ENCODE results near the gene RNF26. TPM values are rescaled to one million over a fixed set of nuclear protein-coding genes. Genes with fewer than 3 reads are reported as not detected.
A peak's percentile ranks its signal among the peaks of the same experiment; 100 is the strongest.

Gene RNF26
- total and polyA plus RNA-seq, 4 donors, result 8.2 to 25.4 (median 13.6) TPM

GRCh38 chr11:119337581-119338317, 3.4 kb downstream of the RNF26 start:
- DNase-seq (peak; percentile 92 to 96 (median 96)), ATAC-seq (ENCODE audit: insufficient read depth, low FRiP score) (no peak)
- WGBS, 2 donors, result 48 to 76% methylated on average over 9 of the region's 9 CpGs
- Histone ChIP-seq H3K27me3 (ENCODE audit: control insufficient read depth in 3 of 3, insufficient read depth in 3 of 3, low read length in 2 of 3) (no peaks in the 10 kb centered on the region), H3K36me3 (ENCODE audit: control insufficient read depth in 4 of 4, insufficient read depth in 4 of 4, low read length in 4 of 4) (peaks cover 0 to 7% (median 3%) of the 10 kb centered on the region in 4 donors), H3K27ac (ENCODE audit: low read depth in 1 of 2, low read length in 1 of 2) (no peak overlapping the region), H3K4me1 (ENCODE audit: control insufficient read depth in 5 of 5, insufficient read depth in 5 of 5, low read length in 5 of 5) (peaks cover 0 to 63% (median 22%) of the 10 kb centered on the region in 5 donors), H3K4me3 (no peak overlapping the region), H3K9ac (ENCODE audit: insufficient read depth in 1 of 2, low read length in 2 of 2) (no peak overlapping the region), H3K9me3 (ENCODE audit: control insufficient read depth in 4 of 4, insufficient read depth in 3 of 4, low read length in 3 of 4) (no peaks in the 10 kb centered on the region)
- TF ChIP-seq, protein P1, sequence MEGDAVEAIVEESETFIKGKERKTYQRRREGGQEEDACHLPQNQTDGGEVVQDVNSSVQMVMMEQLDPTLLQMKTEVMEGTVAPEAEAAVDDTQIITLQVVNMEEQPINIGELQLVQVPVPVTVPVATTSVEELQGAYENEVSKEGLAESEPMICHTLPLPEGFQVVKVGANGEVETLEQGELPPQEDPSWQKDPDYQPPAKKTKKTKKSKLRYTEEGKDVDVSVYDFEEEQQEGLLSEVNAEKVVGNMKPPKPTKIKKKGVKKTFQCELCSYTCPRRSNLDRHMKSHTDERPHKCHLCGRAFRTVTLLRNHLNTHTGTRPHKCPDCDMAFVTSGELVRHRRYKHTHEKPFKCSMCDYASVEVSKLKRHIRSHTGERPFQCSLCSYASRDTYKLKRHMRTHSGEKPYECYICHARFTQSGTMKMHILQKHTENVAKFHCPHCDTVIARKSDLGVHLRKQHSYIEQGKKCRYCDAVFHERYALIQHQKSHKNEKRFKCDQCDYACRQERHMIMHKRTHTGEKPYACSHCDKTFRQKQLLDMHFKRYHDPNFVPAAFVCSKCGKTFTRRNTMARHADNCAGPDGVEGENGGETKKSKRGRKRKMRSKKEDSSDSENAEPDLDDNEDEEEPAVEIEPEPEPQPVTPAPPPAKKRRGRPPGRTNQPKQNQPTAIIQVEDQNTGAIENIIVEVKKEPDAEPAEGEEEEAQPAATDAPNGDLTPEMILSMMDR (IDR thresholded peaks at IDR 0.05; ENCODE audit: control extremely low read depth, extremely low read depth), result no peak

- DNase-seq (peak in 1 of 3 donors; percentile 92), ATAC-seq (ENCODE audit: insufficient read depth, low FRiP score) (no peak)
- Histone ChIP-seq H3K27me3 (ENCODE audit: control insufficient read depth in 3 of 3, insufficient read depth in 3 of 3, low read length in 2 of 3) (no peaks in the 10 kb centered on the region), H3K4me3 (no peak overlapping the region), H3K27ac (ENCODE audit: low read depth in 1 of 2, low read length in 1 of 2) (no peak overlapping the region), H3K36me3 (ENCODE audit: control insufficient read depth in 4 of 4, insufficient read depth in 4 of 4, low read length in 4 of 4) (peaks cover 0 to 7% (median 3%) of the 10 kb centered on the region in 4 donors), H3K9ac (ENCODE audit: insufficient read depth in 1 of 2, low read length in 2 of 2) (no peak overlapping the region), H3K9me3 (ENCODE audit: control insufficient read depth in 4 of 4, insufficient read depth in 3 of 4, low read length in 3 of 4) (no peaks in the 10 kb centered on the region), H3K4me1 (ENCODE audit: control insufficient read depth in 5 of 5, insufficient read depth in 5 of 5, low read length in 5 of 5) (peaks cover 0 to 59% (median 18%) of the 10 kb centered on the region in 5 donors)
- 19 to 21% methylated on average over 17 of the region's 17 CpGs for WGBS, 2 donors
- TF ChIP-seq, protein P1 (IDR thresholded peaks at IDR 0.05; ENCODE audit: control extremely low read depth, extremely low read depth), result peak; percentile 61
These were observed 4.1 kb downstream of the RNF26 start for GRCh38 chr11:119338318-119338890.

- H3K27me3 ChIP-seq (ENCODE audit: control insufficient read depth in 3 of 3, insufficient read depth in 3 of 3, low read length in 2 of 3), result no peaks in the 10 kb centered on the region
- peaks cover 0 to 7% (median 3%) of the 10 kb centered on the region in 4 donors for H3K36me3 ChIP-seq (ENCODE audit: control insufficient read depth in 4 of 4, insufficient read depth in 4 of 4, low read length in 4 of 4)
- peaks cover 0 to 55% (median 18%) of the 10 kb centered on the region in 5 donors for H3K4me1 ChIP-seq (ENCODE audit: control insufficient read depth in 5 of 5, insufficient read depth in 5 of 5, low read length in 5 of 5)
- TF ChIP-seq, protein P1 (IDR thresholded peaks at IDR 0.05; ENCODE audit: control extremely low read depth, extremely low read depth), result no peak
- H3K27ac ChIP-seq (ENCODE audit: low read depth in 1 of 2, low read length in 1 of 2), result peak overlapping the region in 1 of 2 donors; percentile 90
- DNase-seq, result peak in 2 of 3 donors; percentile 30 to 41
- H3K9me3 ChIP-seq (ENCODE audit: control insufficient read depth in 4 of 4, insufficient read depth in 3 of 4, low read length in 3 of 4), result no peaks in the 10 kb centered on the region
- H3K4me3 ChIP-seq, result peak overlapping the region; percentile 52
- no peak overlapping the region for H3K9ac ChIP-seq (ENCODE audit: insufficient read depth in 1 of 2, low read length in 2 of 2)
- WGBS, 2 donors, result 53 to 58% methylated on average over 11 of the region's 11 CpGs
- no peak for ATAC-seq (ENCODE audit: insufficient read depth, low FRiP score)
These were observed 4.8 kb downstream of the RNF26 start for GRCh38 chr11:119338965-119339588.
